Glutamatergic neuron (in vitro differentiated cells): ENCODE results near the gene EIF3K. TPM values are rescaled to one million over a fixed set of nuclear protein-coding genes. Genes with fewer than 3 reads are reported as not detected.
"Not testable (repeated sequence)": the region's sequence is repeated elsewhere in the genome, so short reads cannot be mapped to it uniquely, and the experiment has no call there.

ENCODE experiments used
- DNase-seq: peaks from one replicate; pipeline ENCODE4 v3.0.0; 2022
- H3K27ac Mint-ChIP-seq: one replicate; pipeline ENCODE4 v1.8.0; 2020; ENCODE audit warnings: mild to moderate bottlenecking, mixed read lengths, inconsistent platforms; ENCODE audit not compliant: unreplicated experiment
- H3K27me3 Mint-ChIP-seq: one replicate; pipeline ENCODE4 v1.8.0; 2020; ENCODE audit warnings: mild to moderate bottlenecking, moderate library complexity, mixed read lengths, inconsistent platforms; ENCODE audit not compliant: unreplicated experiment
- H3K36me3 Mint-ChIP-seq: one replicate; pipeline ENCODE4 v1.8.0; 2020; ENCODE audit warnings: mild to moderate bottlenecking, mixed read lengths, inconsistent platforms; ENCODE audit not compliant: unreplicated experiment
- H3K4me1 Mint-ChIP-seq: one replicate; pipeline ENCODE4 v1.8.0; 2020; ENCODE audit warnings: mild to moderate bottlenecking, low read depth, mixed read lengths, inconsistent platforms; ENCODE audit not compliant: unreplicated experiment
- H3K4me3 Mint-ChIP-seq: one replicate; pipeline ENCODE4 v1.8.0; 2020; ENCODE audit warnings: mild to moderate bottlenecking, mixed read lengths, inconsistent platforms; ENCODE audit not compliant: unreplicated experiment
- H3K9me3 Mint-ChIP-seq: one replicate; pipeline ENCODE4 v1.8.0; 2020; ENCODE audit warnings: mild to moderate bottlenecking, moderate library complexity, mixed read lengths, inconsistent platforms; ENCODE audit not compliant: unreplicated experiment
- total RNA-seq: library from RNA; stranded (reverse); fragmentation: NEBNext Ultra II Directional; extraction: Animal tissue kit (Norgen Biotek cat#: 25700); gene quantifications from one replicate; pipeline ENCODE4 v1.2.1, GENCODE V29; 2021; ENCODE audit not compliant: unreplicated experiment
- TF ChIP-seq, protein P1 (sequence below): fragments of 200-600 bp; sonication (generic); IDR thresholded peaks from one replicate; pipeline ENCODE4 v1.5.0; 2021; ENCODE audit not compliant: partially characterized antibody, unreplicated experiment

Gene EIF3K
- total RNA-seq, 1 donor from 2014 or later = 247 TPM

- H3K4me1 Mint-ChIP-seq = peaks cover 2% of the 10 kb centered on the region
- peaks cover 3% of the 10 kb centered on the region for H3K9me3 Mint-ChIP-seq
- no peak overlapping the region for H3K4me3 Mint-ChIP-seq
- TF ChIP-seq, protein P1, sequence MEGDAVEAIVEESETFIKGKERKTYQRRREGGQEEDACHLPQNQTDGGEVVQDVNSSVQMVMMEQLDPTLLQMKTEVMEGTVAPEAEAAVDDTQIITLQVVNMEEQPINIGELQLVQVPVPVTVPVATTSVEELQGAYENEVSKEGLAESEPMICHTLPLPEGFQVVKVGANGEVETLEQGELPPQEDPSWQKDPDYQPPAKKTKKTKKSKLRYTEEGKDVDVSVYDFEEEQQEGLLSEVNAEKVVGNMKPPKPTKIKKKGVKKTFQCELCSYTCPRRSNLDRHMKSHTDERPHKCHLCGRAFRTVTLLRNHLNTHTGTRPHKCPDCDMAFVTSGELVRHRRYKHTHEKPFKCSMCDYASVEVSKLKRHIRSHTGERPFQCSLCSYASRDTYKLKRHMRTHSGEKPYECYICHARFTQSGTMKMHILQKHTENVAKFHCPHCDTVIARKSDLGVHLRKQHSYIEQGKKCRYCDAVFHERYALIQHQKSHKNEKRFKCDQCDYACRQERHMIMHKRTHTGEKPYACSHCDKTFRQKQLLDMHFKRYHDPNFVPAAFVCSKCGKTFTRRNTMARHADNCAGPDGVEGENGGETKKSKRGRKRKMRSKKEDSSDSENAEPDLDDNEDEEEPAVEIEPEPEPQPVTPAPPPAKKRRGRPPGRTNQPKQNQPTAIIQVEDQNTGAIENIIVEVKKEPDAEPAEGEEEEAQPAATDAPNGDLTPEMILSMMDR = no peak
- H3K36me3 Mint-ChIP-seq = no peaks in the 10 kb centered on the region
- DNase-seq = no peak
- H3K27ac Mint-ChIP-seq = no peak overlapping the region
- peaks cover 6% of the 10 kb centered on the region for H3K27me3 Mint-ChIP-seq
These were observed 10.6 kb downstream of the EIF3K start for GRCh38 chr19:38629568-38629967.

DNA sequence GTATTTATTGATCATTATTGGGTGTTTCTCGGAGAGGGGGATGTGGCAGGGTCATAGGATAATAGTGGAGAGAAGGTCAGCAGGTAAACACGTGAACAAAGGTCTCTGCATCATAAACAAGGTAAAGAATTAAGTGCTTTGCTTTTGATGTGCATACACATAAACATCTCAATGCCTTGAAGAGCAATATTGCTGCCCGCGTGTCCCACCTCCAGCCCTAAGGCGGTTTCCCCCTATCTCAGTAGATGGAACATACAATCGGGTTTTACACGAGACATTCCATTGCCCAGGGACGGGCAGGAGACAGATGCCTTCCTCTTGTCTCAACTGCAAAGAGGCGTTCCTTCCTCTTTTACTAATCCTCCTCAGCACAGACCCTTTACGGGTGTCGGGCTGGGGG is 12.3 kb downstream of the EIF3K start:
- H3K9me3 Mint-ChIP-seq, DNase-seq, H3K4me3 Mint-ChIP-seq, H3K36me3 Mint-ChIP-seq, H3K27me3 Mint-ChIP-seq, H3K4me1 Mint-ChIP-seq: not testable (repeated sequence)
- H3K27ac Mint-ChIP-seq = peak overlapping the region; percentile 72

- H3K9me3 Mint-ChIP-seq, H3K27me3 Mint-ChIP-seq, H3K36me3 Mint-ChIP-seq, DNase-seq, H3K4me1 Mint-ChIP-seq: not testable (repeated sequence)
- H3K4me3 Mint-ChIP-seq = peak overlapping the region; percentile 18
- peak overlapping the region; percentile 72 for H3K27ac Mint-ChIP-seq
These were observed 13.0 kb downstream of the EIF3K start for GRCh38 chr19:38631811-38632475.

- DNase-seq = no peak
- Mint-ChIP-seq H3K36me3 (no peaks in the 10 kb centered on the region), H3K27me3 (peaks cover 6% of the 10 kb centered on the region), H3K4me3 (no peak overlapping the region), H3K9me3 (peaks cover 3% of the 10 kb centered on the region), H3K4me1 (peaks cover 7% of the 10 kb centered on the region), H3K27ac (no peak overlapping the region)
- TF ChIP-seq, protein P1 = no peak
These were observed 13.7 kb downstream of the EIF3K start for GRCh38 chr19:38632476-38633213.

DNA sequence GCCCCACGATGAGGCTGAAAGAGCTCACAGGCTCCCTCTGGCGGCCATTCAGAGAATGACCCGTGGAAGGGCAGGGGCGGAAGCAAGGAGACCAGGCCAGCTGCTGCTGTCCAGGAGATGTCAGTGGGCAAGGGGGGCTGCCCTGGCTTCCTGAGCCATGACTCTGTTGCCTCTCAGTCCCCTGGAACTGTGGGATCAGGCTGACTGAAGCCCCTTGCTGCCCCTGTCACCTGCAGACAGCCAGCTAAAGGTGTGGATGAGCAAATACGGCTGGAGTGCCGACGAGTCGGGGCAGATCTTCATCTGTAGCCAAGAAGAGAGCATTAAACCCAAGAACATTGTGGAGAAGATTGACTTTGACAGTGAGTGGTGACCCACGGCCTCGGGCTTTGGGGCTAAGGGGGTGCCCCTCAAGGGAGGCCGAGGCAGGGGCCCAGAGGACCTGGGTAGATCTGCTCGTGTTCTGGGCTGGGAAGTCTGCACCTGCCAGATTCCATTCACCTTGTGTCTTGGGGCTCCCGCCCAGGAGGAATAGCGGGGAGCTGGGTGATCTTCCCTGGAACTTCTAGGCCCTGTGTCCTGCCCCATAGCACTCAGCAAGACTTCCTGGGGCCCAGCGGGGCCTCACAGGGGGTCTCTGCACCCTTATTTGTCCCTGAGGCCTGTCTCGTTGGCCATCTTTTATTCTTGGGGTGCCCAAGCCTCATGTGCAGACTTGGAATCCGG is 15.9 kb downstream of the EIF3K start:
- Mint-ChIP-seq H3K27ac (peak overlapping the region; percentile 88), H3K4me3 (peak overlapping the region; percentile 36), H3K27me3 (peaks cover 6% of the 10 kb centered on the region), H3K36me3 (no peaks in the 10 kb centered on the region), H3K9me3 (peaks cover 3% of the 10 kb centered on the region), H3K4me1 (peaks cover 7% of the 10 kb centered on the region)
- TF ChIP-seq, protein P1 = peak; percentile 97
- DNase-seq = peak; percentile 88
